Measurements from ENCODE around the gene MYRFL.

MYRFL gene

GRCh38 chr12:69897744-69898143 is 72.7 kb downstream of the MYRFL start:
- peaks cover 41% of the 10 kb centered on the region for H3K4me1 ChIP-seq (ENCODE audit: insufficient read depth, low read length)
- H3K9ac ChIP-seq (ENCODE audit: low read depth, low read length): no peak overlapping the region
- no peaks in the 10 kb centered on the region for H3K9me3 ChIP-seq (ENCODE audit: control insufficient read depth, insufficient read depth, low read length)
- H3K36me3 ChIP-seq (ENCODE audit: insufficient read depth, low read length): no peaks in the 10 kb centered on the region

GRCh38 chr12:69898236-69898635 is 73.2 kb downstream of the MYRFL start:
- peaks cover 41% of the 10 kb centered on the region for H3K4me1 ChIP-seq (ENCODE audit: insufficient read depth, low read length)
- no peaks in the 10 kb centered on the region for H3K9me3 ChIP-seq (ENCODE audit: control insufficient read depth, insufficient read depth, low read length)
- no peaks in the 10 kb centered on the region for H3K36me3 ChIP-seq (ENCODE audit: insufficient read depth, low read length)
- H3K9ac ChIP-seq (ENCODE audit: low read depth, low read length): no peak overlapping the region

- Histone ChIP-seq H3K36me3 (ENCODE audit: insufficient read depth, low read length) (no peaks in the 10 kb centered on the region), H3K9me3 (ENCODE audit: control insufficient read depth, insufficient read depth, low read length) (no peaks in the 10 kb centered on the region), H3K9ac (ENCODE audit: low read depth, low read length) (no peak overlapping the region), H3K4me1 (ENCODE audit: insufficient read depth, low read length) (peaks cover 29% of the 10 kb centered on the region)
These were observed 75.7 kb downstream of the MYRFL start for GRCh38 chr12:69900720-69901131.

GRCh38 chr12:69901221-69901905 is 76.3 kb downstream of the MYRFL start:
- H3K9me3 ChIP-seq (ENCODE audit: control insufficient read depth, insufficient read depth, low read length): no peaks in the 10 kb centered on the region
- H3K36me3 ChIP-seq (ENCODE audit: insufficient read depth, low read length): no peaks in the 10 kb centered on the region
- peaks cover 23% of the 10 kb centered on the region for H3K4me1 ChIP-seq (ENCODE audit: insufficient read depth, low read length)
- no peak overlapping the region for H3K9ac ChIP-seq (ENCODE audit: low read depth, low read length)

- Histone ChIP-seq H3K9me3 (ENCODE audit: control insufficient read depth, insufficient read depth, low read length) (no peaks in the 10 kb centered on the region), H3K9ac (ENCODE audit: low read depth, low read length) (no peak overlapping the region), H3K36me3 (ENCODE audit: insufficient read depth, low read length) (no peaks in the 10 kb centered on the region), H3K4me1 (ENCODE audit: insufficient read depth, low read length) (peaks cover under 1% of the 10 kb centered on the region; the same call in 1 of the 2 replicates)
These were observed 78.5 kb downstream of the MYRFL start for GRCh38 chr12:69903548-69903947.

- H3K36me3 ChIP-seq (ENCODE audit: insufficient read depth, low read length): no peaks in the 10 kb centered on the region
- H3K9me3 ChIP-seq (ENCODE audit: control insufficient read depth, insufficient read depth, low read length): no peaks in the 10 kb centered on the region
- H3K9ac ChIP-seq (ENCODE audit: low read depth, low read length): no peak overlapping the region
- no peaks in the 10 kb centered on the region for H3K4me1 ChIP-seq (ENCODE audit: insufficient read depth, low read length)
These were observed 79.8 kb downstream of the MYRFL start for GRCh38 chr12:69904777-69905176.

- no peak overlapping the region for H3K9ac ChIP-seq (ENCODE audit: low read depth, low read length)
- peaks cover 4% of the 10 kb centered on the region; the same call in 1 of the 2 replicates for H3K4me1 ChIP-seq (ENCODE audit: insufficient read depth, low read length)
- no peaks in the 10 kb centered on the region for H3K36me3 ChIP-seq (ENCODE audit: insufficient read depth, low read length)
- no peaks in the 10 kb centered on the region for H3K9me3 ChIP-seq (ENCODE audit: control insufficient read depth, insufficient read depth, low read length)
These were observed 80.8 kb downstream of the MYRFL start for GRCh38 chr12:69905801-69906200.

- Histone ChIP-seq H3K9ac (ENCODE audit: low read depth, low read length) (no peak overlapping the region), H3K36me3 (ENCODE audit: insufficient read depth, low read length) (no peaks in the 10 kb centered on the region), H3K4me1 (ENCODE audit: insufficient read depth, low read length) (peaks cover 4% of the 10 kb centered on the region; the same call in 1 of the 2 replicates), H3K9me3 (ENCODE audit: control insufficient read depth, insufficient read depth, low read length) (no peaks in the 10 kb centered on the region)
These were observed 81.6 kb downstream of the MYRFL start for GRCh38 chr12:69906411-69907216.

- Histone ChIP-seq H3K36me3 (ENCODE audit: insufficient read depth, low read length) (no peaks in the 10 kb centered on the region), H3K4me1 (ENCODE audit: insufficient read depth, low read length) (peaks cover 4% of the 10 kb centered on the region; the same call in 1 of the 2 replicates), H3K9ac (ENCODE audit: low read depth, low read length) (no peak overlapping the region), H3K9me3 (ENCODE audit: control insufficient read depth, insufficient read depth, low read length) (no peaks in the 10 kb centered on the region)
These were observed 83.2 kb downstream of the MYRFL start for GRCh38 chr12:69908203-69908602.

GRCh38 chr12:69910694-69911093 is 85.7 kb downstream of the MYRFL start:
- Histone ChIP-seq H3K9ac (ENCODE audit: low read depth, low read length) (no peak overlapping the region), H3K4me1 (ENCODE audit: insufficient read depth, low read length) (peaks cover 4% of the 10 kb centered on the region; the same call in 1 of the 2 replicates), H3K36me3 (ENCODE audit: insufficient read depth, low read length) (no peaks in the 10 kb centered on the region; the same call in 1 of the 2 replicates), H3K9me3 (ENCODE audit: control insufficient read depth, insufficient read depth, low read length) (no peaks in the 10 kb centered on the region)

GRCh38 chr12:69913526-69913925 is 88.5 kb downstream of the MYRFL start:
- Histone ChIP-seq H3K36me3 (ENCODE audit: insufficient read depth, low read length) (no peaks in the 10 kb centered on the region; the same call in 1 of the 2 replicates), H3K4me1 (ENCODE audit: insufficient read depth, low read length) (peaks cover 4% of the 10 kb centered on the region; the same call in 1 of the 2 replicates), H3K9ac (ENCODE audit: low read depth, low read length) (no peak overlapping the region), H3K9me3 (ENCODE audit: control insufficient read depth, insufficient read depth, low read length) (peaks cover 4% of the 10 kb centered on the region; the same call in 1 of the 2 replicates)

GRCh38 chr12:69915964-69916363 is 90.9 kb downstream of the MYRFL start:
- no peaks in the 10 kb centered on the region; the same call in 1 of the 2 replicates for H3K36me3 ChIP-seq (ENCODE audit: insufficient read depth, low read length)
- peaks cover 4% of the 10 kb centered on the region; the same call in 1 of the 2 replicates for H3K9me3 ChIP-seq (ENCODE audit: control insufficient read depth, insufficient read depth, low read length)
- H3K9ac ChIP-seq (ENCODE audit: low read depth, low read length): no peak overlapping the region
- H3K4me1 ChIP-seq (ENCODE audit: insufficient read depth, low read length): no peaks in the 10 kb centered on the region

- Histone ChIP-seq H3K4me1 (ENCODE audit: insufficient read depth, low read length) (no peaks in the 10 kb centered on the region), H3K9me3 (ENCODE audit: control insufficient read depth, insufficient read depth, low read length) (peaks cover 4% of the 10 kb centered on the region; the same call in 1 of the 2 replicates), H3K9ac (ENCODE audit: low read depth, low read length) (no peak overlapping the region)
These were observed 91.7 kb downstream of the MYRFL start for GRCh38 chr12:69916544-69917235.

GRCh38 chr12:69918287-69918686 is 93.3 kb downstream of the MYRFL start:
- no peaks in the 10 kb centered on the region; the same call in 1 of the 2 replicates for H3K36me3 ChIP-seq (ENCODE audit: insufficient read depth, low read length)
- H3K9me3 ChIP-seq (ENCODE audit: control insufficient read depth, insufficient read depth, low read length): peaks cover 4% of the 10 kb centered on the region; the same call in 1 of the 2 replicates
- H3K4me1 ChIP-seq (ENCODE audit: insufficient read depth, low read length): no peaks in the 10 kb centered on the region
- H3K9ac ChIP-seq (ENCODE audit: low read depth, low read length): no peak overlapping the region

More at GRCh38 chr12:69916544-69917235, 91.7 kb downstream of the MYRFL start:
- H3K36me3 ChIP-seq (ENCODE audit: insufficient read depth, low read length): no peaks in the 10 kb centered on the region; the same call in 1 of the 2 replicates

Data from ES-I3 (cell line).